GM23338 (cell line): Measurements from ENCODE around the gene ARSI. TPM values are rescaled to one million over a fixed set of nuclear protein-coding genes. Genes with fewer than 3 reads are reported as not detected.

ENCODE experiments used
- ATAC-seq: fragments of 200-7000 bp; cut with Tn5 transposase; 3 replicates; pipeline ENCODE4 v1.9.1; 2020
- DNase-seq: peaks from one replicate; pipeline ENCODE4 v3.0.0-alpha.2; 2015; ENCODE audit warnings: low spot score
- H2AFZ ChIP-seq: fragments of 200-600 bp; sonication (generic); 2 replicates; pipeline ENCODE4 v1.8.0; 2016; ENCODE audit warnings: antibody characterized with exemption, mild to moderate bottlenecking, moderate library complexity
- H3F3A ChIP-seq: fragments of 200-600 bp; sonication (generic); replicated peaks from 2 replicates; pipeline ENCODE4 v1.8.0; 2017; ENCODE audit warnings: antibody characterized with exemption, mixed run types, low read depth
- H3K27ac ChIP-seq: fragments of 200-600 bp; sonication (generic); 2 replicates; pipeline ENCODE4 v1.6.1; 2016; ENCODE audit warnings: low read depth
- H3K27me3 ChIP-seq: fragments of 200-600 bp; sonication (generic); 2 replicates; pipeline ENCODE4 v1.8.0; 2016; ENCODE audit warnings: mild to moderate bottlenecking, mixed run types, moderate library complexity; ENCODE audit not compliant: insufficient read depth
- H3K36me3 ChIP-seq: fragments of 200-600 bp; sonication (generic); 2 replicates; pipeline ENCODE4 v1.8.0; 2016; ENCODE audit warnings: mild to moderate bottlenecking; ENCODE audit not compliant: insufficient read depth
- H3K4me1 ChIP-seq: fragments of 200-600 bp; sonication (generic); 2 replicates; pipeline ENCODE4 v1.8.0; 2016; ENCODE audit warnings: mild to moderate bottlenecking, moderate library complexity; ENCODE audit not compliant: insufficient read depth
- H3K4me2 ChIP-seq: fragments of 200-600 bp; sonication (generic); 2 replicates; pipeline ENCODE4 v1.7.1; 2017; ENCODE audit warnings: mixed run types
- H3K4me3 ChIP-seq: fragments of 200-600 bp; sonication (generic); 2 replicates; pipeline ENCODE4 v1.6.1; 2016; ENCODE audit warnings: mixed run types
- H3K79me2 ChIP-seq: fragments of 200-600 bp; sonication (generic); replicated peaks from 2 replicates; pipeline ENCODE4 v1.8.0; 2017; ENCODE audit warnings: mild to moderate bottlenecking; ENCODE audit not compliant: insufficient read depth
- H3K9me2 ChIP-seq: fragments of 200-600 bp; sonication (generic); 2 replicates; pipeline ENCODE4 v1.8.0; 2017; ENCODE audit not compliant: insufficient read depth
- H4K20me1 ChIP-seq: fragments of 200-600 bp; sonication (generic); replicated peaks from 2 replicates; pipeline ENCODE4 v1.8.0; 2017; ENCODE audit warnings: mild to moderate bottlenecking; ENCODE audit not compliant: insufficient read depth
- H3K27ac Mint-ChIP-seq: 2 replicates; pipeline ENCODE4 v1.8.0; 2020; ENCODE audit warnings: inconsistent platforms, mild to moderate bottlenecking, moderate library complexity, mixed read lengths
- H3K27me3 Mint-ChIP-seq: 3 replicates; pipeline ENCODE4 v1.8.0; 2022; ENCODE audit warnings: low read depth, mild to moderate bottlenecking, moderate library complexity, mixed read lengths, inconsistent platforms; ENCODE audit not compliant: insufficient read depth, poor library complexity
- H3K36me3 Mint-ChIP-seq: 3 replicates; pipeline ENCODE4 v1.8.0; 2021; ENCODE audit warnings: low read depth, mild to moderate bottlenecking, inconsistent platforms, moderate library complexity, mixed read lengths
- H3K4me1 Mint-ChIP-seq: 3 replicates; pipeline ENCODE4 v1.8.0; 2020; ENCODE audit warnings: mild to moderate bottlenecking, inconsistent platforms, mixed read lengths
- H3K4me3 Mint-ChIP-seq: 3 replicates; pipeline ENCODE4 v1.8.0; 2021; ENCODE audit warnings: moderate library complexity, mild to moderate bottlenecking, inconsistent platforms, mixed read lengths
- H3K9me3 Mint-ChIP-seq: 3 replicates; pipeline ENCODE4 v1.8.0; 2020; ENCODE audit warnings: moderate library complexity, mild to moderate bottlenecking, inconsistent platforms, mixed read lengths
- CREB1 ChIP-seq: fragments of 250-450 bp; sonication (Bioruptor Pico); IDR thresholded peaks from 2 replicates; pipeline ENCODE4 v1.5.0; 2020; ENCODE audit warnings: low read depth, mild to moderate bottlenecking, moderate library complexity
- CTCF ChIP-seq, 2 experiments: fragments of 200-600 bp in 1 of 2; sonication (generic) in 1 of 2; conservative IDR thresholded peaks; 2 replicates each; pipeline versions ENCODE4 v1.5.1 to v1.6.1; 2016 to 2017; ENCODE audit warnings: antibody characterized with exemption in 2 of 2, low read depth in 2 of 2, mild to moderate bottlenecking in 2 of 2, moderate library complexity in 1 of 2
- ETS1 ChIP-seq: IDR thresholded peaks from 2 replicates; pipeline ENCODE4 v1.6.1; 2016; ENCODE audit warnings: antibody characterized with exemption
- EZH2 ChIP-seq: fragments of 200-600 bp; sonication (generic); IDR thresholded peaks from one replicate; pipeline ENCODE4 v1.8.0; 2017; ENCODE audit warnings: antibody characterized with exemption, mild to moderate bottlenecking, low read depth; ENCODE audit not compliant: unreplicated experiment
- EZH2phosphoT487 ChIP-seq: fragments of 200-600 bp; sonication (generic); IDR thresholded peaks from one replicate; pipeline ENCODE4 v1.8.1; 2018; ENCODE audit warnings: antibody characterized with exemption; ENCODE audit not compliant: unreplicated experiment
- POLR2AphosphoS5 ChIP-seq: IDR thresholded peaks from 2 replicates; pipeline ENCODE4 v1.6.1; 2016; ENCODE audit warnings: antibody characterized with exemption, low read depth
- REST ChIP-seq: IDR thresholded peaks from one replicate; pipeline ENCODE4 v1.6.1; 2018; ENCODE audit warnings: antibody characterized with exemption; ENCODE audit not compliant: unreplicated experiment
- STAT1 ChIP-seq: IDR thresholded peaks from one replicate; pipeline ENCODE4 v1.6.1; 2016; ENCODE audit warnings: antibody characterized with exemption; ENCODE audit not compliant: unreplicated experiment
- ZNF462 ChIP-seq: fragments of 250-450 bp; sonication (Bioruptor Pico); IDR thresholded peaks from 2 replicates; pipeline ENCODE4 v1.5.0; 2020; ENCODE audit warnings: mild to moderate bottlenecking, moderate library complexity
- polyA plus RNA-seq: library from polyadenylated mRNA; unstranded; fragments of >200 nt; fragmentation: Nextera tagmentation; extraction: Ambion mirVana; gene quantifications from 2 replicates; pipeline ENCODE4 v1.2.1, GENCODE V29; 2016
- total RNA-seq: library from RNA; depleted of rRNA; stranded (reverse); fragments of >200 nt; shearing (Covaris generic); gene quantifications from 2 replicates; pipeline ENCODE4 v1.2.3, GENCODE V29; 2014

Gene ARSI
- total and polyA plus RNA-seq, 2 experiments from 2014 or later = 0.99 to 6.9 TPM

- H3K36me3 Mint-ChIP-seq = no peaks in the 10 kb centered on the region
- H3K4me3 Mint-ChIP-seq = no peak overlapping the region
- Histone ChIP-seq H3K36me3 (no peaks in the 10 kb centered on the region), H3K4me2 (no peak overlapping the region), H3K27me3 (no peaks in the 10 kb centered on the region), H3K9me2 (no peaks in the 10 kb centered on the region), H4K20me1 (no peaks in the 10 kb centered on the region), H3F3A (no peaks in the 10 kb centered on the region), H3K27ac (no peak overlapping the region), H3K79me2 (no peaks in the 10 kb centered on the region), H3K4me3 (no peak overlapping the region), H3K4me1 (no peaks in the 10 kb centered on the region), H2AFZ (no peak overlapping the region)
- H3K27me3 Mint-ChIP-seq = peaks cover 8% of the 10 kb centered on the region
- no peak overlapping the region for H3K27ac Mint-ChIP-seq
- TF ChIP-seq POLR2AphosphoS5 = no peak
- TF ChIP-seq EZH2phosphoT487 = no peak
- TF ChIP-seq CTCF (conservative IDR thresholded peaks at IDR 0.05; ENCODE audit: low read depth in 2 of 2) = no peak
- TF ChIP-seq REST = no peak
- DNase-seq (no peak), ATAC-seq (no peak)
- H3K4me1 Mint-ChIP-seq = peaks cover 2% of the 10 kb centered on the region; the same call in 1 of the 3 replicates
- H3K9me3 Mint-ChIP-seq = no peaks in the 10 kb centered on the region
These were observed 55.9 kb downstream of the ARSI start for GRCh38 chr5:150246835-150247234.

GRCh38 chr5:150246429-150246828 is 56.3 kb downstream of the ARSI start:
- Histone ChIP-seq H3K4me3 (no peak overlapping the region), H2AFZ (no peak overlapping the region), H3F3A (no peaks in the 10 kb centered on the region), H3K79me2 (no peaks in the 10 kb centered on the region), H3K27ac (no peak overlapping the region), H3K4me2 (no peak overlapping the region), H3K36me3 (no peaks in the 10 kb centered on the region), H3K27me3 (no peaks in the 10 kb centered on the region), H3K9me2 (no peaks in the 10 kb centered on the region), H3K4me1 (no peaks in the 10 kb centered on the region), H4K20me1 (no peaks in the 10 kb centered on the region)
- ATAC-seq (no peak), DNase-seq (no peak)
- Mint-ChIP-seq H3K9me3 (no peaks in the 10 kb centered on the region), H3K27me3 (peaks cover 8% of the 10 kb centered on the region), H3K4me3 (no peak overlapping the region), H3K36me3 (no peaks in the 10 kb centered on the region), H3K4me1 (peaks cover 3% of the 10 kb centered on the region; the same call in 1 of the 3 replicates), H3K27ac (no peak overlapping the region)
- TF ChIP-seq CREB1 = no peak
- TF ChIP-seq STAT1 = no peak
- TF ChIP-seq EZH2phosphoT487 = no peak
- TF ChIP-seq EZH2 = no peak
- TF ChIP-seq ETS1 = no peak
- TF ChIP-seq ZNF462 = no peak
